ENCODE measurements around the gene YRDC.
"Not testable (repeated sequence)": the region's sequence is repeated elsewhere in the genome, so short reads cannot be mapped to it uniquely, and the experiment has no call there.

The YRDC gene

DNA sequence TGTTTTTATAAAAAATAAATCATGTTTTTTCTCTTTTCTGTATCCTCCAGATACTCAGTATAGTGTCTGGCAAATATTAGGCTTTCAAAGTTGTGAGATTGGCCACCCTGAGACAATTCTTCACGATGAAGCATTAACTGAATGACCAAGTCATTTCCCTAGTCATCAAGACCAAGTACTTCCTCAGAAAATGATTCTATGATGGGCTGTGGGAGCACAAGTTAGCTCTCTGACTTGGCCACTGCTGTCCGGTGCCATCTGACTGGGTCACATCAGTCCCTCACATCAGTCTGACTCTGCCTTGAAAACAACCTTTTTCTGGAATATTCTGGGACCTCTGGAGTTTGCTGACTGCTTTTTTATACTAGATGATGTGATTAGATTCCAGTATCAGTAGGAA lies 13.5 kb upstream of the YRDC start:
- DNase-seq (ENCODE audit: low spot score), result no peak

DNA sequence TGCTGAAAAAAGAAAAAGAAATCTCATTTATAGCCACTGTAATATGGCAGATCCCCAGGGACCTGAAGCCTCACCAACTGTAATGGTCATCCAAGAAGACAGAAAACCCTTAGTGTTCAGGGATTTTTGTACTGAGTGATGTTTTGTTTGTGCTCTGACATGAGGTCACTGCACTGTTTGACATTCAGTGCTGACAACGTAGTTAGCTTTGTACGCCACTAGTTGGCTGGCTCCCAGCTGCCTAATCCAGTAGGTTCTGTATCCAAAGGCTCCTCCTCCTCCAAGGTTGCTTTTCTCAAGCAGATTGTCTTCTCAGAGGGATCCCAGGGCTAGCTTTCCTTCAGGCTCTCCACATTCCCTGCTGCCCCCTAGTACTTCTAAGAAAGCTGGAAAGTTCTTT lies 9.5 kb upstream of the YRDC start:
- no peak for DNase-seq (ENCODE audit: low spot score)

DNA sequence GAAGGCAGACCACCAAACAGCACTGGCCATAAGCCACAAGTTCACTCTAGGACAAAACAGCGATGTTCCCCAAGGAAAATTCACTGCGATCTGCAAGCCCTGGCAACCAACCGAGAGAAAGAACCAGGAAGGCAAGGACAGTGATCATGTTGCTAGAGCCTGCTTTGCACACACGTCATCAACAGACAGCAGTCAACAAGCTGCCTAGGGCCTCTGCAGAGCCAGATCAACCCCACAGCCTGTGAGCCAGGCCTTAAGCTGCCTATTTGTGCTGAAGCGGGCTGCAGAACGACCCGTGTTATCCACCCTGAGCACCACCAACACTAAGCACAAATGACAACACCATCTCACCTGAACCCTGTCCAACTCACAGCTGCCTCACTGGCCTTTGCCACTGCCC lies 6.2 kb upstream of the YRDC start:
- DNase-seq (ENCODE audit: low spot score), result no peak

DNA sequence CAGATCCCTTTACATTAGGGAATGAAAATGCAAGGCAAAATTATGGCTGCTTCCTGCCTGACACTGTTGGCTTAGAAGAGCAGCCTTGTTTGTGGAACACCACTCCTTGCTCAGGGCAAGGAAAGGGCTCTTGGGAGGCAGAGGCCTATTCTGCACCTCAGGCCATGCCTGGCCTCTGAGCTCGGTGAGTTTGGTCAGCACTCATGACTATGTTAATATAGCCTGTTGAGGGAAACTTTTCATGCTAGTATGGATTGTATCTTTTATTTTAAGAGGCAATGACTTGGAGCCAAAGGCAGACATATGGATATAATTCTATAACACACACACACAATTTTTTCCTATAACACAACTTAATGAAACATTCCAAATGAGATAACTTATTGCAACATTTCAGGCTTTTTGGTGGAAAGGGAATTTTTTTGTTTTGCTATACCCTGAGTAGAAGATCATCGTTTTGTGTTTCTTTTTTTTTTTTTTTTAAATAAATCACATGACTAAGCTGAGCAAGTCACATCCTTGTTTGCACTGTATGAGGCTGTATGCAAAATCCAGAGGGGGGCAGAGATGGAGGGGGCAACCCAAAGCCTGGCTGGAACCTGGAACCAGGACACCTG lies 5.6 kb upstream of the YRDC start:
- DNase-seq (ENCODE audit: low spot score), result no peak

DNA sequence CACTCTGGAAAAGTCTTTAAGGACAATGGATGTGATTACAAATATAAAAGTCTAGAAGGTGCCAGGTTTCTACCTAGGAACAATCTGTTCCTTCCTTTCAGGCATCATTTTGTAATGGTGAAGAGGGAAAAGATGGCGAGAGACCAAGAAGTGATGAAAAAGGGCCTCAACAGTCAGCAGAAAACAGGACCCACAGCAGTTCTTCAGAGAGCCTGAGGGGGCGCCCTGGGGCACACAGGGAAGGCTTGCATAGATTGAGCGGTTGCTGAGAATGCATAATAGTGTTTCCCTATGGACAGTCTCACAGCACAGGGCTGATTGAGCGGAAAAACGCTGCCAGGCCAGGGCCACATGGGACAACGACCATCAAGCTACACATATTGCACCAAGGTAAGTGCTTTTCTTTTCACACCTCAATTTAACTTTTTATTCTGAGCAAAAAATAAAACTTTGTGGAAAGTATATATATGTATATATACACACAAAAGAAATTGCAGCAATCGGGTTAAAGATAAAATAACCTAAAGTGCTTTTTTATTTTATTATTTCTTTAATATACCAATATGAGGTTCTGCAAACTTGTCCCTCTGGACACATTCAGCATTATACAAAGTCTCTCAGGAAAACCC lies 3.1 kb upstream of the YRDC start:
- peak; percentile 69 for DNase-seq (ENCODE audit: low spot score)

DNA sequence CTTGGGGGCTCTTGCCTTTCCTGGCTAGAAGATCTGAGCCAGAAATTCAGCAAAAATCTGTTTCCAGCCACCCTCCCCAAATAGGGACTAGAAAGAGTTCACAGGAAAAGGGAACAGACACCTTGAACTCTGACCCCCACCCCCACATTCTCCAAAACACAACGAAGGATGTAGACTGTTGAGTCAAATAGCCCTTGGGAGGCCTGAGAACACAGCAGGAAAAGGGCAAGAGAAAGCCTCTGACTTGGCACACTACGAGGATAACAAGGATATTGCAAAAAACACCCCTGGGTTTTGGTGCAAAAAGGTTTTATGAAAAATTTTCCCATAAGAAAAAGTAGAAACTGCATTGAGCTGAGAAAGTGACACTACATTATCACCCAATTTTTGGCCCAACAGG lies 1.9 kb upstream of the YRDC start:
- no peak for DNase-seq (ENCODE audit: low spot score)

DNA sequence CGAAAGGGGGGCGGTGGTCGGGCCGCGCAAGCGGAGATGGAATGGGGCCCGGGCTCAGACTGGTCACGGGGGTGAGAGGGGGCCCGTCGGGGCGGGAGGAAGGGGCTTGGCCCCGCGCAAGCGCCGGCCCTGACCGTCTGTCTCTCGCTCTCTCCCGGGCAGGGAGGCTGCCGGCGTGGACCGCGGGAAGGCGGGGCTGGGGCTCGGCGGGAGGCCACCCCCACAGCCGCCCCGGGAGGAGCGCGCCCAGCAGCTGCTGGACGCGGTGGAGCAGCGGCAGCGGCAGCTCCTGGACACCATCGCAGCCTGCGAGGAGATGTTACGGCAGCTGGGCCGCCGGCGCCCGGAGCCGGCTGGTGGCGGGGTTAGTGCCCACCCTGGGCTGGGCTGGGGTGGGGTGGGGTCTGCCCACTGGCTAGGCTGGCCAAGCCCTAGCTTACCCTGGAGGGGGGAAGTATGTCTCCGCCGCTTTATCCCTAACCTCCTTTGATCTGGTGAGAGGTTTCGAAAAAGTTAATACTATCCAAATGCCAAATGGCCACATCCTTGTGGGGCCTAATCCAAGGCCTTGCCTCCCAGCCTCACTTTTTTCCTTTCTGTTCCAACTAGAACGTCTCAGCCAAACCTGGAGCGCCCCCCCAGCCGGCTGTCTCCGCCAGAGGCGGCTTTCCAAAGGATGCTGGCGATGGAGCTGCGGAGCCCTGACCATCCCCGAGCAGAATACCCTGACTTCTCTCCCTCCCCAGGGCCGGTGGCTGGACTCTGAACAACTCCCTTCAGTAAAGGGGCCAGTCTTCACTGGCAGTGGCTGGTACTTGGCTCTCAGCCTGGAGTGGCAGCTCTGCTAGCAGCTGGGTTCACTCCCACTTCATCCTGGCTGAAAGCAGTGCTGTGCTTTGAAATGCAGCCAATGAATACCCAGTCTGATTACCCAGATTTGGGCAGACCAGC lies 636 bp upstream of the YRDC start:
- peak; percentile 94 for DNase-seq (ENCODE audit: low spot score)

DNA sequence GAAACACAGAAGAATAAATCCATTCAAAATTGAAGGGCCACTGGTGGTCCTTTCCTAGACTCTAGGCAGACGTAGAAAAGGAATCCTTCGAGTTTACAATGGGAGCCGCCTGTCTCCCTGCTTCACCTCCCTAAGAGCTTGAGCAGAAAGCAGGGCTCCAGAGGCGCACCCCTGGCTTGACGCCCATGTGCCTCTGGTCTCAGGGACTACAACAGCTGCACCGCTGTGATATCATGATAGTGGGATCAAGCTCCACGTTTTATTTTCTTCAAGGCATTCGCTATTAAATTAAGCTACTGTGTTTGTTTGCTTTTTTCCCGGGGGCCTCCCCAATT lies 821 bp downstream of the YRDC start:
- no peak for DNase-seq (ENCODE audit: low spot score)

DNA sequence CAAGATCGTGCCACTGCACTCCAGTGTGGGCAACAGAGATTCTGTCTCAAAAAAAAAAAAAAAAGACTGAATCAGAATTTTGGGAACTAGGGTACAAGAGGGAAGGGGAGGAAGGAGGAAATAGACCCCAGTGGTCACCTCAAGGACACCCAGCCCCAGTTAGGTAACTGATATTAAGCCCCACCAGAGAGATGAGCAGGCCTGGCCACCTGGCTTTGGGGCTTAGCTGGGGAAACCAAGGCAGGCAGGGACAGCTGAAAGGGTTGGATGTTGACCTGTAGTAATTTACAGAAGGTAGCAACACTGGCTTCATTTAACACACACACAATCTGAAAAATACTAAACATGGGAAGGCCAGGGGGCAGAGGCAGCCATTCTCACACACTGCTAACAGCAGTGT lies 5.6 kb downstream of the YRDC start:
- DNase-seq (ENCODE audit: low spot score), result no peak

DNA sequence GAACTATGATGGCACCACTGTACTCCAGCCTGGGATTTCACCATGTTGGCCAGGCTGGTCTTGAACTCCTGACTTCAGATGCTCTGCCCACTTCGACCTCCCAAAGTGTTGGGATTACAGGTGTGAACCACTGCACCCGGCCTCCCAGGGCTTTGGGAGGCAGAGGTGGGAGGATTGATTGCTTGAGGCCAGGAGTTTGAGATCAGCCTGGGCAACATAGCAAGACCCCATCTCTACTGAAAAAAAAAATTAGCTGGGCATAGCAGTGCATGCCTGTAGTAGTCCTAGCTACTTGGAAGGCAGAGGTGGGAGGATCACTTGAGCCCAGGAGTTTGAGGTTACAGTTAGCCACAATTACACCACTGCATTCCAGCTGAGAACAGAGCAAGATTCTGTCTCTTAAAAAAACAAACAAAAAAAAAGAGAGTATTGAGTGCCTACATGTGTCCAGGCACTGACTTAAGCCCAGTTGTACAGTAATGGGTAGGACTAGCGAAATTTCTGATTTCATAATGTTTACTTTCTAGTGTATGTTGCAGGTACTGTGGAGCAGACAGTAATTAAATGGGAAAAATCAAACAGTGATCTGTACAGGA lies 10.2 kb downstream of the YRDC start:
- peak; percentile 71 for DNase-seq (ENCODE audit: low spot score)

DNA sequence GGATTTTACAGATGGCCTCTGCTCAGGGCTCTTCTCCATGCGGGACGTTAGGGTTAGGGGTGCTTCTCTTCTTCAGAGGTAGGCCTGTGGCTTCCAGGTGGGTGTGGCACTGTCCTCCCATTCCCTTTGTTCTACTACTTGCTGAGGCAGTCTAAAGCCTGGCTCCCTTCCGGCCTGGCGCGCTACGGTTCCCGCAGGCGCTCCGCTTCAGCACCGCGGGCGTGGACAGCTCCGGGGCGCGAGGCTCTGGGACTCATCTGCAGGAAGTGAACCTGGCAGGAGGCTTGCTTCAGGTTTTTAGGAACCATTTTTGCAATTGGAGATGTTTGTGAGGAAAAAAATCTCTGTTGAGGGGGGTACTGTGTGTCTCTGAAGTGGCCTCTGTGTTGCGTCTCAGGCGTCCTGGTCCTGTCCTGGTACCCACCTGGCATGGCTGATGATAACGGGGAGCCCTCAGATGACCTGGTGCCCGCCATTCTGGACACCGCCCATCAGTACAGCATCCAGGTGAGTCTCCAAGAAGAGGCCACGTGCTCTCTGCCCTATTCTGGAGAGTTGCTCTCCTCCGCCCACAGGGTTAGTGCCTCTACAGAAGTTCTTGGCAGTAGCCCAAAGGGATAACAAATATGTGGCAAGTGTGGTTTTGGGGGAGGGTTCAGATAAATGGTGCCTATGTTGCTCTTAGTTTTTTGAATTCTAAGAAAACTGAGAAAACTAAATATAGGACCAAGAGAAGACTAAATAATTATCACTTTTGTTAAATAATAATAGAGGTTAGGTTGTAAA lies 12.5 kb downstream of the YRDC start:
- DNase-seq (ENCODE audit: low spot score), result peak; percentile 55

DNA sequence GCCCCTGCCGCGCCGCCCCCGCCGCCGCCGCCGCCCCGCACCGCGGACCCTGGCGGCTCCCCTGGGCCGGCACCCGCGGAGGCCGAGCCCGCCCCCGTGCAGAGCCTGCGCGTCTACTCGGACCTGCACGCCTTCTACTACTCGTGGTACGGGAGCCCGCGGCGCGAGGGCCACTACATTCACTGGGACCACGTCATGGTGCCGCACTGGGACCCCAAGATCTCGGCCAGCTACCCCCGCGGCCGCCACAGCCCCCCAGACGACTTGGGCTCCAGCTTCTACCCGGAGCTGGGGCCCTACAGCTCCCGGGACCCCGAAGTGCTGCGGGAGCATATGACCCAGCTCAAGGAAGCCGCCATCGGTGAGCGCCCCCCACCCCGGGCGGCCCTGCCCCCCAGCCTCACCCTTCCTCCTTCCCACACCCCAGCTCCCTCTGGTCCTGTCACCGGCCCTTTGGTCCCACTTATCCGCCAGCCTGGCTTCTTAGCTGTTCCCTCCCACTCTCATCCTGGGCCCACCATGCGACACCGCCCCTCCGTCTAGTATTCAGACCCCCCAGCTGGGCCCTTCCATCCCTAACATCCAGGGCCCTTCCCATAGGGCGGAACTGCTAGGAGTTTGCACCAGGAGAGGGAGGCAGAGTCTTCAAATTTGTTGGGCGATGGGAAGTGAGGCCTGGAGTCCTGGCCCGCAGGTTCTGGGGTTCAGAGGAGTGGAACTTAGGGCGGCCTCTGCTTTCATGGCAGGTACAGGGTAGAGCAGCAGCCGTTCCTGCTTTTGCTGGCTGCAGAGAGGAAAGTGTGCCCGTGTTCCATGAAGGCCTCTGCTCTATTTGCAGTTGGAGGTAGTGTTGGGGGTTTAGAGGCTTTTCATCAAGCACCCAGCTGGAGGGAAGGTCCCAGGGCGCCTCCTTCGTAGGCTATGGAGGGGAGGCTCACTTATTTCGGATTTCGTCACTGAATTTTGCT lies 13.4 kb downstream of the YRDC start:
- no peak for DNase-seq (ENCODE audit: low spot score)

DNA sequence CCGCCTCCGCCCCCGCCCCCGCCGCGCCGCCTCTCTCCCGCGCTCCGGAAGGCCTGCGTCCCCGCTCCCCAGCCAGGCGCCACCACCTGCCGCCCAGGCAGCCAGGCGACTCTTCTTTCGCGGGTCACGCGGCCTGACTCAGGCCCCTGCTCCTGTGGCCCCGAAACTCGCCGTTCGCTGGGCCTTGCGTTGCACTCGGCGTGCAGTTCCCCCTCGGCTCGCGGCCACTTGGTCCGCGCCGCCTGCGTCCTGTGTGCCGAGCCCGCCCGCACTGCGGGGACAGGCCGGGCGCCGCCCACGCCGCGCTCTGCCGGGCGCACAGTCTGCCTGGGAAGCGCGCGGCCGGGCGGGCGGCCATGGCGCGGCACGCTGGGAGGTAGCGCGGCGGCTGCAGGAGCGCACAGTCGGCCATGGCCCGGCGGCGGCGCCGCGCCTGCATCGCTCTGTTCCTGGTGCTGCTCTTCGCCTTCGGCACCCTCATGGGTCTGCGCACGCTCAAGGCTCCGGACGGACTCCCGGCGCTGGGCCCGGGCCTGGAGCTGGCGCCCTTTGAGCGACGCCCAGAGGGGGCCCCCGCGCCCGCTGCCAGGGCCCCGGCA lies 14.1 kb downstream of the YRDC start, which contains the start of gene MANEAL:
Gene MANEAL (plus strand): TSS at position 75 of the 599 bp plus-strand sequence. CDS start 336 bp downstream, at position 411.
- peak; percentile 81 for DNase-seq (ENCODE audit: low spot score)

DNA sequence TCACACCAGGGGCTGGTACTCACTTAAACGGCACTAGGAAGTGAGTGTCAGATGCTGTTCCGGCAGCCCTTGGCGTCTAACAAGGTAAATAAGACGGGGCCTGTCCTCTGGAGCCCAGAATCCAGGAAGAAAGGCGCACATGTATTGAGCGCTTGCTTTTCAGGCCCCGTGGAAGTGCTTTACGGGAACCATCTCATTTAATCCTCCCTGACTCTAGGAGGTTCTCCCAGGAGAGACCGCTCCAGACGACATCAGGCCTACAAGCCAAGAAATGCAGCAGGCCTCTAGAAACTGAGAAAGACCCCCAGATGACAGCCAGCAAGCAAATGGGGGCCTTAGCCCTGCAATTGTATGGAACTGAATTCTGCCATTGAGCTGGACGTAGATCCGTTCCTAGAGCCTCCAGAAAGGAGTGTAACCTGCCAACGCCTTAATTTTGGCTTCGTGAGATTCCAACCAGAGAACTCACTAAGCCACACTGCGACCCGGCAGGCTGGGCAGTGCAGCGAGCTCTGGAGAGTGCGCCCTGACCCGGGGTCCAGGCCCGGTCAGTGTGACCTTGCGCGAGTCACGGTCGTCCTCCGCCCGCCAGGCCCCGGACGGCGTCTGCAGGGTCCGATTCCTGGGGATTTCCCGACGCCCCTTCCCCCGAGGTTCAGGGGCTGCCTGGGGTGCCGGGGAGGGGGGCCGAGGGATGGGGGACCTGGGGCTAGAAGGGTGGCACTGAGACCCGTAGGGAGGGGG lies 14.9 kb downstream of the YRDC start:
- no peak for DNase-seq (ENCODE audit: low spot score)

DNA sequence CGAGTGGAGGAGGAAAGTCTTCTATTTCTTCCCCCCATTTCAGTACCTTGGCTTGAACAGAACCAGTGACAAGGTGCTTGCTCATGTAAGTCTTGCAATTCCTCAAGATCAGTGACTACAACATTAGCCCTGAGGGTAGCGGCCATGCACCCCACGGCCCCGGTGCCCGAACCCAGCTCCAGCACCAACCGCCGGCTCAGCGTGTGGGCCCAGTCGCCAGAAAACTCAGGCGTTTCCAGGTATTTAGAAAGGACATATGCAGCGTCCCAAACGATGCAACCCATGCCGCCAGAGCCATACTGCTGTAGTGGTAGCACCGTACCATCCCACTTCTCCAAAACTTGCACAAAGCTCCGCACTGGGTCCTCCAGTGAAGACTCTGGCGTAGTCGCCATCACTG lies 25.5 kb downstream of the YRDC start:
- DNase-seq (ENCODE audit: low spot score), result no peak

DNA sequence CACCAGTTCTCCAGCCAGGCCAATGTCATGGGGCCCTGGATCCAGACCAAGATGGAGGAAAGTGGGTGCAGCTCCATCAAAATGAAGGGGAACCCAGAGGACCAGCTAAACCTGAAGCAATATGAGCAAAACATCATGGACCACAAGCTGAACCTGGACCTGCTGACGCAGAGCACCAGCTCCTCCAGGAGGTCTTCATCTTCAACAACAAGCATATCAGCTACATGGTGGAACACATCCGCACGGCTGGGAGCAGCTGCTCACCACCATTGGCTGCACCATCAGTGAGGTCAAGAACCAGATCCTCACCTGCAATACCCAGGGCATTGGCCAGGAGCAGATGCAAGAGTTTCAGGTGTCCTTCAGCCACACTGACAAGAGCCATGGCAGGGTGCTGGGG lies 29.4 kb downstream of the YRDC start:
- DNase-seq (ENCODE audit: low spot score), result no peak

DNA sequence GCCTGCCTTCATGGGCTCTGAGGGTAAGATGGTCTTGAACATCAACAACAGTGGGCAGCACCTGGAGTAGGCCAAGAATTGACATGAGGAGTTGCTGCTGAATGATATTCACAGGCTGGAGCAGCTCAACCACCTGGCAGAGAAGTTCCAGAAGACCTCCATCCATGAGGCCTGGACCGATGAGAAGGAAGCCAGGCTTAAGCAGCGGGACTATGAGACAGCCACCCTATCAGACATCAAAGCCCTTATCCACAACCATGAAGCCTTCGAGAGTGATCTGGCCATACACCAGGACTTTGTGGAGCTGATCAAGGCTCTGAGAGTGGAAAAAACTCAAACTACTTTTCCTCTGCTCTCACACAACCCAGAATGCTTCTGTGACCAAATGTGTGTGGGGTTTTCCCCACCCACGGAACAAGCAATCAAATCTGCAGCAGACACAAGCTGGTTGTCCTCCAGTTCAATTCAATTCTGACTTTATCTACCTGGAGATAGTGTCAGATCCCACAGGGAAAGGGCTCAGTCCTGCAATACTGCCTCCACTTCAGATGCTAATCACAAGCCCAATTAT lies 31.0 kb downstream of the YRDC start:
- no peak for DNase-seq (ENCODE audit: low spot score)

DNA sequence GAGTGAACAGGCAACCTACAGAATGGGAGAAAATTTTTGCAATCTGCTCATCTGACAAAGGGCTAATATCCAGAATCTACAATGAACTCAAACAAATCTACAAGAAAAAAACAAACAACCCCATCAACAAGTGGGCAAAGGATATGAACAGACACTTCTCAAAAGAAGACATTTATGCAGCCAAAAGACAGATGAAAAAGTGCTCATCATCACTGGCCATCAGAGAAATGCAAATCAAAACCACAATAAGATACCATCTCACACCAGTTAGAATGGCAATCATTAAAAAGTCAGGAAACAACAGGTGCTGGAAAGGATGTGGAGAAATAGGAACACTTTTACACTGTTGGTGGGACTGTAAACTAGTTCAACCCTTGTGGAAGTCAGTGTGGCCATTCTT lies 36.6 kb downstream of the YRDC start:
- DNase-seq (ENCODE audit: low spot score), result not testable (repeated sequence)

DNA sequence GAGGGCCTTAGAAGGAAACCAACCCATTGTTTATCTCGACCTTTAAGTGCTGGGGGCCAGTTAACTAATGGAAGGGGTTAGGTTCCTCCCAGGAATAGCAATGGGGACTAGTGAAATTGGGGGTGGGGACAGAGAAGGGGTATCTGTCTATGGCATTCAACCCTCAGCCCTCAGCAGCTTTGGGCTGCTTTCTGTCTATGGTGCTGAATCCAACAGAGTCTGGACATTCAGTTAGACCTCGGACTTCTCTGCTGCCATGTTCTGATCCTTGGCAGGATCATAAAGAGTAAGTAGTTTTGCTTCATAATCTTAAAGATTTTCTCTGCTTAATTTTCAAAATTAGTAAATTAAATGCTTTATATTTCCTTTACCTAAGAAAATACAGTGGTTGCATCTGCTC lies 40.5 kb downstream of the YRDC start:
- no peak for DNase-seq (ENCODE audit: low spot score)
